SK-N-SH (cell line): Measurements from ENCODE around the gene TBK1. TPM values are rescaled to one million over a fixed set of nuclear protein-coding genes. Genes with fewer than 3 reads are reported as not detected.

Experiments
- CTCF ChIA-PET: fragments of 300-600, 350-600 bp; formaldehyde crosslinking; extraction: SDS; loops from one replicate; lab custom pipeline; 2021; lab: Yijun Ruan, JAX
- POLR2A ChIA-PET: fragments of 350-600 bp; sonication (Branson Sonifier 250); formaldehyde crosslinking; extraction: SDS; loops from one replicate; lab custom pipeline; 2020; ENCODE audit warnings: antibody characterized with exemption, inconsistent platforms; lab: Yijun Ruan, JAX
- DNase-seq: peaks from one replicate; pipeline ENCODE4 v3.0.0; 2012
- H2AFZ ChIP-seq: fragments of 200-600 bp; sonication (generic); 2 replicates; pipeline ENCODE4 v1.8.1; 2016; ENCODE audit warnings: antibody characterized with exemption, mild to moderate bottlenecking, low read depth
- H3F3A ChIP-seq: fragments of 200-600 bp; sonication (generic); replicated peaks from 2 replicates; pipeline ENCODE3; 2016; ENCODE audit warnings: antibody characterized with exemption, mild to moderate bottlenecking; ENCODE audit not compliant: insufficient read depth
- H3K27ac ChIP-seq, 2 experiments: fragments of 200-500 bp in 1 of 2; fragments of 200-600 bp in 1 of 2; sonication (Bioruptor generic) in 1 of 2; sonication (generic), shearing (Covaris generic) in 1 of 2; 2 replicates each; pipeline versions ENCODE4 v1.5.1 to v1.6.1; 2014 to 2016; ENCODE audit warnings: low read depth in 2 of 2, inconsistent platforms in 1 of 2, low read length in 1 of 2, mild to moderate bottlenecking in 1 of 2, mixed read lengths in 1 of 2
- H3K27me3 ChIP-seq: fragments of 200-600 bp; sonication (generic), shearing (Covaris generic); 2 replicates; pipeline ENCODE4 v1.6.1; 2016; ENCODE audit warnings: mixed run types; ENCODE audit not compliant: insufficient read depth
- H3K36me3 ChIP-seq, 2 experiments: fragments of 200-500 bp in 1 of 2; fragments of 200-600 bp in 1 of 2; sonication (Bioruptor generic) in 1 of 2; sonication (generic) in 1 of 2; replicated peaks in 1 of 2; 2 replicates each; pipeline versions ENCODE3 to v1.5.1; 2014 to 2016; ENCODE audit warnings: low read length in 1 of 2, mild to moderate bottlenecking in 1 of 2; ENCODE audit not compliant: insufficient read depth in 2 of 2, control insufficient read depth in 1 of 2
- H3K4me1 ChIP-seq, 2 experiments: fragments of 200-500 bp in 1 of 2; fragments of 200-600 bp in 1 of 2; sonication (Bioruptor generic) in 1 of 2; sonication (generic), shearing (Covaris generic) in 1 of 2; 2 replicates each; pipeline versions ENCODE4 v1.5.1 to v1.6.1; 2014 to 2016; ENCODE audit warnings: low read depth in 1 of 2, low read length in 1 of 2, mixed run types in 1 of 2; ENCODE audit not compliant: insufficient read depth in 2 of 2, control insufficient read depth in 1 of 2
- H3K4me2 ChIP-seq: fragments of 200-600 bp; sonication (generic), shearing (Covaris generic); 2 replicates; pipeline ENCODE4 v1.6.1; 2017; ENCODE audit warnings: mixed run types
- H3K4me3 ChIP-seq, 2 experiments: fragments of 200-500 bp in 1 of 2; fragments of 200-600 bp in 1 of 2; sonication (Bioruptor generic) in 1 of 2; sonication (generic), shearing (Covaris generic) in 1 of 2; 2 replicates each; pipeline versions ENCODE4 v1.5.1 to v1.8.1; 2014 to 2016; ENCODE audit warnings: low read depth in 2 of 2, inconsistent platforms in 1 of 2, low read length in 1 of 2, mild to moderate bottlenecking in 1 of 2, mixed read lengths in 1 of 2, moderate library complexity in 1 of 2
- H3K79me2 ChIP-seq: fragments of 200-600 bp; sonication (generic); 2 replicates; pipeline ENCODE4 v1.8.1; 2017; ENCODE audit warnings: mild to moderate bottlenecking; ENCODE audit not compliant: insufficient read depth
- H3K9ac ChIP-seq: fragments of 200-600 bp; sonication (generic); 2 replicates; pipeline ENCODE4 v1.6.1; 2017; ENCODE audit warnings: mixed run types
- H3K9me2 ChIP-seq: fragments of 200-600 bp; sonication (generic); 2 replicates; pipeline ENCODE4 v1.6.1; 2017; ENCODE audit warnings: mixed run types
- H3K9me3 ChIP-seq: fragments of 200-600 bp; sonication (generic); 2 replicates; pipeline ENCODE4 v1.6.1; 2017; ENCODE audit warnings: mixed run types, mild to moderate bottlenecking, moderate library complexity
- H4K20me1 ChIP-seq: fragments of 200-600 bp; sonication (generic); 2 replicates; pipeline ENCODE4 v1.6.1; 2017; ENCODE audit warnings: mild to moderate bottlenecking, mixed run types; ENCODE audit not compliant: insufficient read depth
- ELF1 ChIP-seq: IDR thresholded peaks from 2 replicates; pipeline ENCODE4 v1.4.0; 2012
- EP300 ChIP-seq, 2 experiments: IDR thresholded peaks; 2 replicates each; pipeline versions ENCODE4 v1.4.0 to v1.6.1; 2012; ENCODE audit warnings: borderline replicate concordance in 1 of 2, low read depth in 1 of 2, low read length in 1 of 2
- FOXM1 ChIP-seq: IDR thresholded peaks from 2 replicates; pipeline ENCODE4 v1.4.0; 2012; ENCODE audit warnings: low read depth, mild to moderate bottlenecking
- GATA2 ChIP-seq: sonication (generic); formaldehyde crosslinking; IDR thresholded peaks from 2 replicates; pipeline ENCODE4 v1.5.0; 2020; ENCODE audit warnings: mild to moderate bottlenecking, missing genetic modification reagents
- MEF2A ChIP-seq: IDR thresholded peaks from 2 replicates; pipeline ENCODE4 v1.4.0; 2012; ENCODE audit warnings: low read depth, borderline replicate concordance
- MXI1 ChIP-seq: IDR thresholded peaks from 2 replicates; pipeline ENCODE4 v1.6.1; 2012; ENCODE audit warnings: mild to moderate bottlenecking, low read depth, low read length, improper control_type of control experiment
- PBX3 ChIP-seq: IDR thresholded peaks from 2 replicates; pipeline ENCODE4; 2012
- RAD21 ChIP-seq: IDR thresholded peaks from 2 replicates; pipeline ENCODE4 v1.6.1; 2012; ENCODE audit warnings: mild to moderate bottlenecking, low read length
- RFX5 ChIP-seq: IDR thresholded peaks from 2 replicates; pipeline ENCODE4 v1.6.1; 2012; ENCODE audit warnings: mild to moderate bottlenecking, improper control_type of control experiment, low read length
- TAF1 ChIP-seq: IDR thresholded peaks from 2 replicates; pipeline ENCODE4 v1.6.1; 2012; ENCODE audit warnings: low read depth, mild to moderate bottlenecking, low read length, moderate library complexity, borderline replicate concordance
- TEAD4 ChIP-seq: IDR thresholded peaks from 2 replicates; pipeline ENCODE4 v1.4.0; 2012; ENCODE audit warnings: mild to moderate bottlenecking, borderline replicate concordance; ENCODE audit not compliant: insufficient read depth
- USF2 ChIP-seq: fragments of 150-350 bp; IDR thresholded peaks from 2 replicates; pipeline ENCODE4 v1.6.1; 2017; ENCODE audit warnings: antibody characterized with exemption, low read length, low read depth, borderline replicate concordance
- YY1 ChIP-seq: IDR thresholded peaks from 2 replicates; pipeline ENCODE4 v1.4.0; 2012; ENCODE audit warnings: low read depth, mild to moderate bottlenecking
- WGBS: methylation state at CpG from one replicate; pipeline ENCODE4 v1.1.6; 2017; ENCODE audit warnings: low lambda C conversion rate; 5-methylcytosine and 5-hydroxymethylcytosine counted together
- polyA plus RNA-seq, 3 experiments: library from polyadenylated mRNA; depleted of rRNA; stranded (reverse); fragments of >200 nt; gene quantifications; 2 replicates each; pipeline ENCODE4 v1.2.3, GENCODE V29; 2012
- TF ChIP-seq, protein P1 (sequence below): IDR thresholded peaks from 2 replicates; pipeline ENCODE4 v1.4.0; 2012; ENCODE audit warnings: low read depth, borderline replicate concordance
- TF ChIP-seq, protein P2 (sequence below): IDR thresholded peaks from 2 replicates; pipeline ENCODE4 v1.4.0; 2012; ENCODE audit warnings: low read depth, borderline replicate concordance
- TF ChIP-seq, protein P3 (sequence below): IDR thresholded peaks from 2 replicates; pipeline ENCODE4 v1.6.1; 2012; ENCODE audit warnings: mild to moderate bottlenecking, low read depth, low read length, moderate library complexity

TBK1 gene
- polyA plus RNA-seq, 1 of the 3 experiments (the other 2 are of a cell fraction) = 8.2 TPM

- Histone ChIP-seq H2AFZ (no peak overlapping the region), H3K27ac (no peak overlapping the region), H3K4me1 (peaks cover 0 to 10% of the 10 kb centered on the region in 2 experiments; a peak in 2 of 4 replicates), H4K20me1 (no peaks in the 10 kb centered on the region), H3K4me3 (no peak overlapping the region), H3K9me3 (no peaks in the 10 kb centered on the region), H3K79me2 (peaks cover 2% of the 10 kb centered on the region; the same call in 1 of the 2 replicates), H3K9me2 (no peaks in the 10 kb centered on the region), H3K4me2 (no peak overlapping the region), H3F3A (peaks cover 6% of the 10 kb centered on the region), H3K27me3 (no peaks in the 10 kb centered on the region), H3K9ac (no peak overlapping the region), H3K36me3 (peaks cover 69 to 89% of the 10 kb centered on the region in 2 experiments)
- no peak for DNase-seq
- 93% methylated on average over 1 of the region's 1 CpG for WGBS
- TF ChIP-seq RFX5 (no peak), USF2 (no peak), ELF1 (no peak), MEF2A (no peak), YY1 (no peak), TEAD4 (no peak)
- TF ChIP-seq, protein P1, sequence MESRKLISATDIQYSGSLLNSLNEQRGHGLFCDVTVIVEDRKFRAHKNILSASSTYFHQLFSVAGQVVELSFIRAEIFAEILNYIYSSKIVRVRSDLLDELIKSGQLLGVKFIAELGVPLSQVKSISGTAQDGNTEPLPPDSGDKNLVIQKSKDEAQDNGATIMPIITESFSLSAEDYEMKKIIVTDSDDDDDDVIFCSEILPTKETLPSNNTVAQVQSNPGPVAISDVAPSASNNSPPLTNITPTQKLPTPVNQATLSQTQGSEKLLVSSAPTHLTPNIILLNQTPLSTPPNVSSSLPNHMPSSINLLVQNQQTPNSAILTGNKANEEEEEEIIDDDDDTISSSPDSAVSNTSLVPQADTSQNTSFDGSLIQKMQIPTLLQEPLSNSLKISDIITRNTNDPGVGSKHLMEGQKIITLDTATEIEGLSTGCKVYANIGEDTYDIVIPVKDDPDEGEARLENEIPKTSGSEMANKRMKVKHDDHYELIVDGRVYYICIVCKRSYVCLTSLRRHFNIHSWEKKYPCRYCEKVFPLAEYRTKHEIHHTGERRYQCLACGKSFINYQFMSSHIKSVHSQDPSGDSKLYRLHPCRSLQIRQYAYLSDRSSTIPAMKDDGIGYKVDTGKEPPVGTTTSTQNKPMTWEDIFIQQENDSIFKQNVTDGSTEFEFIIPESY = no peak
- TF ChIP-seq, protein P2, sequence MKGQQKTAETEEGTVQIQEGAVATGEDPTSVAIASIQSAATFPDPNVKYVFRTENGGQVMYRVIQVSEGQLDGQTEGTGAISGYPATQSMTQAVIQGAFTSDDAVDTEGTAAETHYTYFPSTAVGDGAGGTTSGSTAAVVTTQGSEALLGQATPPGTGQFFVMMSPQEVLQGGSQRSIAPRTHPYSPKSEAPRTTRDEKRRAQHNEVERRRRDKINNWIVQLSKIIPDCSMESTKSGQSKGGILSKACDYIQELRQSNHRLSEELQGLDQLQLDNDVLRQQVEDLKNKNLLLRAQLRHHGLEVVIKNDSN = no peak
- CTCF ChIA-PET = interaction anchor here (0.8 kb wide), 1 partner anchor 58 kb away, joined by 3 read pairs; no protein-coding TSS in a partner anchor
- POLR2A ChIA-PET = no interaction called here
Observed at GRCh38 chr12:64491718-64492117, 39.8 kb downstream of the TBK1 start.

DNA sequence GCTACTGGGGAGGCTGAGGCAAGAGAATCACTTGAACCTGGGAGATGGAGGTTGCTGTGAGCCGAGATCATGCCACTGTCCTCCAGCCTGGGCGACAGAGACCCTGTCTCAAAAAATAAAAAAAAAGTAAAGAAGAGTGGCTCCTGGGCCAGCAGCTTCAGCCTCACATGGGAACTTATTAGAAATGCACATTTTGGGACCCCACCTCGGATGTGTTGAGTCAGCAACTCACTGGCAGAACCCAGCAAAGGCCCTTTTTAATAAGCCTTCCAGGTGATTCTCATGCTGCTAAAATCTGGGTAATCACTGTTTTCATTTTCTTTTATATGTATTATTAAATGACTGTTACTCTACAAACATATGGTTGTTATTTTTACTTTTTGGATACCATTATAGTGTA is 41.6 kb downstream of the TBK1 start:
- WGBS = 93% methylated on average over 3 of the region's 3 CpGs
- Histone ChIP-seq H3K4me2 (no peak overlapping the region), H3F3A (peaks cover 11% of the 10 kb centered on the region), H3K9ac (no peak overlapping the region), H3K27ac (no peak overlapping the region), H3K4me3 (no peak overlapping the region), H2AFZ (no peak overlapping the region), H3K4me1 (peaks cover 0 to 7% of the 10 kb centered on the region in 2 experiments; a peak in 2 of 4 replicates), H3K9me3 (no peaks in the 10 kb centered on the region), H3K9me2 (no peaks in the 10 kb centered on the region), H4K20me1 (no peaks in the 10 kb centered on the region), H3K79me2 (peaks cover 2% of the 10 kb centered on the region; the same call in 1 of the 2 replicates), H3K27me3 (no peaks in the 10 kb centered on the region), H3K36me3 (peaks cover 70 to 90% of the 10 kb centered on the region in 2 experiments)
- CTCF ChIA-PET = interaction anchor here (1.1 kb wide), 1 partner anchor 12 kb away, joined by 4 read pairs; no protein-coding TSS in a partner anchor
- POLR2A ChIA-PET = no interaction called here
- no peak for DNase-seq
- TF ChIP-seq USF2 = no peak
- no peak for TF ChIP-seq EP300 (IDR thresholded peaks at IDR 0.05; ENCODE audit: borderline replicate concordance in 1 of 2, low read depth in 1 of 2, low read length in 1 of 2)
- no peak for TF ChIP-seq PBX3
- TF ChIP-seq, protein P3, sequence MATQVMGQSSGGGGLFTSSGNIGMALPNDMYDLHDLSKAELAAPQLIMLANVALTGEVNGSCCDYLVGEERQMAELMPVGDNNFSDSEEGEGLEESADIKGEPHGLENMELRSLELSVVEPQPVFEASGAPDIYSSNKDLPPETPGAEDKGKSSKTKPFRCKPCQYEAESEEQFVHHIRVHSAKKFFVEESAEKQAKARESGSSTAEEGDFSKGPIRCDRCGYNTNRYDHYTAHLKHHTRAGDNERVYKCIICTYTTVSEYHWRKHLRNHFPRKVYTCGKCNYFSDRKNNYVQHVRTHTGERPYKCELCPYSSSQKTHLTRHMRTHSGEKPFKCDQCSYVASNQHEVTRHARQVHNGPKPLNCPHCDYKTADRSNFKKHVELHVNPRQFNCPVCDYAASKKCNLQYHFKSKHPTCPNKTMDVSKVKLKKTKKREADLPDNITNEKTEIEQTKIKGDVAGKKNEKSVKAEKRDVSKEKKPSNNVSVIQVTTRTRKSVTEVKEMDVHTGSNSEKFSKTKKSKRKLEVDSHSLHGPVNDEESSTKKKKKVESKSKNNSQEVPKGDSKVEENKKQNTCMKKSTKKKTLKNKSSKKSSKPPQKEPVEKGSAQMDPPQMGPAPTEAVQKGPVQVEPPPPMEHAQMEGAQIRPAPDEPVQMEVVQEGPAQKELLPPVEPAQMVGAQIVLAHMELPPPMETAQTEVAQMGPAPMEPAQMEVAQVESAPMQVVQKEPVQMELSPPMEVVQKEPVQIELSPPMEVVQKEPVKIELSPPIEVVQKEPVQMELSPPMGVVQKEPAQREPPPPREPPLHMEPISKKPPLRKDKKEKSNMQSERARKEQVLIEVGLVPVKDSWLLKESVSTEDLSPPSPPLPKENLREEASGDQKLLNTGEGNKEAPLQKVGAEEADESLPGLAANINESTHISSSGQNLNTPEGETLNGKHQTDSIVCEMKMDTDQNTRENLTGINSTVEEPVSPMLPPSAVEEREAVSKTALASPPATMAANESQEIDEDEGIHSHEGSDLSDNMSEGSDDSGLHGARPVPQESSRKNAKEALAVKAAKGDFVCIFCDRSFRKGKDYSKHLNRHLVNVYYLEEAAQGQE = no peak
- TF ChIP-seq, protein P2 = no peak
- no peak for TF ChIP-seq FOXM1
- TF ChIP-seq TAF1 = no peak
- no peak for TF ChIP-seq RAD21
- no peak for TF ChIP-seq MXI1
- no peak for TF ChIP-seq RFX5
- no peak for TF ChIP-seq GATA2 (CRISPR knock-in tag)
